HFF-Myc (cell line): ENCODE results near the gene ETHE1.

Experiments used
- DNase-seq: peaks from one replicate; pipeline ENCODE4 v3.0.0-alpha.2; 2011; ENCODE audit warnings: low read depth; ENCODE audit errors: extremely low read depth
- H3K4me3 ChIP-seq: replicated peaks from 2 replicates; pipeline ENCODE4 v1.5.1; 2011; ENCODE audit warnings: low read depth, mild to moderate bottlenecking, control low read depth, low read length
- TF ChIP-seq, protein P1 (sequence below): IDR thresholded peaks from 2 replicates; pipeline ENCODE4 v1.5.1; 2012; ENCODE audit warnings: mild to moderate bottlenecking, low read depth, low read length, control low read depth; ENCODE audit errors: missing control alignments

ETHE1 gene

DNA sequence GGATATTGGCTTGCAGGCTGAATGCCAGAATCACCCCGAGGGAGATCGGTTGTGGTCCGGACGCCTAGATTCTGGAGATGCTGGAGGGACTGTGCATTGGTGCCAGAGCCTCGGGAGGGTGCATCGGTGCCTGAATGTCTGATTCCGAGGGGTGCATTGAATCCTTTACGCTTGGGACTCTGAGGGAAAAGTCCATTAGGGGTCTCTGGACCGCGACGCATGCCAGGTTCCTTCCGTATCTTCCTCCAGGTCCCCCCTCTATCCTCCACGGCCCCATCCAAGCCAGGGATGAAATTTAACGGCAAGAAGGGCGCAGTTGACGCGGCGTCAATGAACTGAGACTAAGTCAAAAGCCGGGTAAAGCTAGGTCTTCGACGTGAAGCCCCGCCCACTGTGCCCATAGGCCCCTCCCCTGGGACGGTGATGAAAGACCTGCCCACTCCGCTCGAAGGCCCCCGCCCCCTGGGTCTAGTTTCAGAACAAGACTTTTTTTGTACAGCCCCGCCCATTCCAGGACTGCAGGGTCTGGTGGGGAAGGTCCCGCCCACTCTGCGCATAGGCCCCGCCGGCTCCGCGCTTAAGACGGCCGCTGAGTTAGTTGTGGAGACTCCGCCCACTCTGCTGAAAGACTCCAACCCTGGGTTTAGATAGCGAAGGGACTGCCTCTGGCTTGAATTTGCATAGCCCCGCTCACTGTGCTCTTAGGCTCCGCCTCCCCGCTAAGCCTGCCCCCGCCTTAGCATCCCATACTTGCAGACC is 6.7 kb upstream of the ETHE1 start:
- peak; percentile 98 for DNase-seq
- TF ChIP-seq, protein P1, sequence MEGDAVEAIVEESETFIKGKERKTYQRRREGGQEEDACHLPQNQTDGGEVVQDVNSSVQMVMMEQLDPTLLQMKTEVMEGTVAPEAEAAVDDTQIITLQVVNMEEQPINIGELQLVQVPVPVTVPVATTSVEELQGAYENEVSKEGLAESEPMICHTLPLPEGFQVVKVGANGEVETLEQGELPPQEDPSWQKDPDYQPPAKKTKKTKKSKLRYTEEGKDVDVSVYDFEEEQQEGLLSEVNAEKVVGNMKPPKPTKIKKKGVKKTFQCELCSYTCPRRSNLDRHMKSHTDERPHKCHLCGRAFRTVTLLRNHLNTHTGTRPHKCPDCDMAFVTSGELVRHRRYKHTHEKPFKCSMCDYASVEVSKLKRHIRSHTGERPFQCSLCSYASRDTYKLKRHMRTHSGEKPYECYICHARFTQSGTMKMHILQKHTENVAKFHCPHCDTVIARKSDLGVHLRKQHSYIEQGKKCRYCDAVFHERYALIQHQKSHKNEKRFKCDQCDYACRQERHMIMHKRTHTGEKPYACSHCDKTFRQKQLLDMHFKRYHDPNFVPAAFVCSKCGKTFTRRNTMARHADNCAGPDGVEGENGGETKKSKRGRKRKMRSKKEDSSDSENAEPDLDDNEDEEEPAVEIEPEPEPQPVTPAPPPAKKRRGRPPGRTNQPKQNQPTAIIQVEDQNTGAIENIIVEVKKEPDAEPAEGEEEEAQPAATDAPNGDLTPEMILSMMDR: no peak
- peak overlapping the region; percentile 48 for H3K4me3 ChIP-seq

DNA sequence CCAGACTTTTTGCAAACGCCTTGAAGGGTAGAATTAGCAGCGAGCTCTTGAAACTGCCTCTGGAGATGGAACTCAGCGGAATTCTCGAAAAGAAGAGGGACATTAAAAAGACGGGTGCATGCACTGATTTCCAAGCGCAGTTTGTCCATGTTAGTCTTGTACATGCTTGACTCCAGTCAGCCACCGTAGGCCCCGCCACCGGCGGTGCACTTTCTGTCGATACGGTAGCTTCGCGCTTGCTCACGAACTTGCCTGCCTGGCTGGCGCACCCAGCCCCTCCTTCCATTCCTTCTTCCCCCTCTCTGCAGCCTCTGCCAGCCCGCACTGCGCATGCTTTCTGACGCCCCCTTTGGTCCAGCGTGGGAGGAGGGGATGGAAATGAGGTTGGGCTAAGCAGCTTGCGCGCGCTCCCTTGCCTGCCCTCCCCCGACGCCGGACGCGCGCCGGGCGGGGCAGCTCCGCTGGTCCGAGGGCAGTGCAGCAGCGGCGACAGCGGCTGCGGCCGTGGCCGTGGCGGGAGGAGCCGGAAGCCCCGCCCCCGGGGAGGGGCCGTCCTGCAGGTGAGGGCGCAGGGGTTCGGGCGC is 6.1 kb upstream of the ETHE1 start, which contains the start of gene ZNF575:
TSS of gene ZNF575 (plus strand) at position 227 of the 584 bp plus-strand sequence. CDS start 1,235 bp downstream, outside the sequence.
- DNase-seq: peak; percentile 81
- H3K4me3 ChIP-seq: peak within 1 kb of the TSS; percentile 48

DNA sequence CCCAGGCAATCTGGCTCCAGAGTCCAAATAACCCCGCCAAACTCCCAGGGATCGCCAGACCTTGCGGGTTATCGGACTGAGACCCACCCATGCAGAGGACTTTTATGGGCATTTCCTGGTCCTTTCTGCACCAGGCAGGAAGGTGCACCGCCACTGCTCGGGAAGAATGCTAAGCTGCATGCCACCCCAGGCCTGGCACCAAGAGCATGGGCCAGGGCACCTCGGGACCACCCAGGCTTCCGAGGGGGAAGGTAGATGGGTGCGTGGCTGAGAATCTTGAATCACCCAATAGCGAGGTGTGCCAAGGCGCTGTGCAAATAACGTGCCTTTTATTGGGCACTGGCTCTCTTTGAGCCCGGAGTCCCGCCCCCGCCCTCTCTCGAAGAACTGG is 5.6 kb upstream of the ETHE1 start:
- no peak for DNase-seq
- TF ChIP-seq, protein P1: no peak
- peak overlapping the region; percentile 48 for H3K4me3 ChIP-seq

More for the DNA sequence above, 6.1 kb upstream of the ETHE1 start, which contains the start of gene ZNF575:
- TF ChIP-seq, protein P1: no peak

DNA sequence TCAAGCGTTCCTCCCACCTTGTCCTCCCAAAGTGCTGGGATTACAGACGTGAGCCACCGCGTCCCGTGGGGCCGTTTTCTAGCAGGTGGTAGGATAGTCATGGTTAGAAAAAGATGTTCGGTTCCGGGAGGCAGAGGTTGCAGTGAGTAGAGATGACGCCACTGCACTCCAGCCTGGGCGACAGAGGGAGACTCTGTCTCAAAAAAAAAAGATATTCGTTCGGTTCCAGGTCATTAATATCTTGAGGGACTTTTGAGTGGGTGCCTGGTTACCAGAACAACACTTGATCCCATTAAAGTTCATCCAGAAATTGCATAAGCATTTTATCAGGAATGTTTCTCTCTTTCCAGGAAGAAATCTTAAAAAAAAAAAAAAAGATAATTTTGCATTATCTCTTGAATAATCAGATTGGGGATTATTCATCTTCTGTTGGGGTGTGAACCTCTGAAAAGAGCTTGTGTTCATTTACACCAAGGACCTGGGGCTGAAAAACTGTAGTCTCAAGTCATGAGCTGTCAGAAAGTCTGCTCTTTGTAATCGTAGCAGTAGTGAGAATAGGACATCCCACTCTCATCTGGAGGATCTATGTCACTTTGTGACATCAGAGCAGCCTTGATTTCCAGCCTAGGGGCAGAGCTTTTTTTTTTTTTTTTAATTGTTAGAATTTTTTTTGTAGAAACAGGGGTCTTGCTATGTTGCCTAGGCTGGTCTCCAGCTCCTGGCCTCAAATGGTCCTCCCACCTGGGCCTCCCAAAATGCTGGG is 1.0 kb upstream of the ETHE1 start:
- DNase-seq: no peak
- TF ChIP-seq, protein P1: no peak
- H3K4me3 ChIP-seq: no peak overlapping the region

DNA sequence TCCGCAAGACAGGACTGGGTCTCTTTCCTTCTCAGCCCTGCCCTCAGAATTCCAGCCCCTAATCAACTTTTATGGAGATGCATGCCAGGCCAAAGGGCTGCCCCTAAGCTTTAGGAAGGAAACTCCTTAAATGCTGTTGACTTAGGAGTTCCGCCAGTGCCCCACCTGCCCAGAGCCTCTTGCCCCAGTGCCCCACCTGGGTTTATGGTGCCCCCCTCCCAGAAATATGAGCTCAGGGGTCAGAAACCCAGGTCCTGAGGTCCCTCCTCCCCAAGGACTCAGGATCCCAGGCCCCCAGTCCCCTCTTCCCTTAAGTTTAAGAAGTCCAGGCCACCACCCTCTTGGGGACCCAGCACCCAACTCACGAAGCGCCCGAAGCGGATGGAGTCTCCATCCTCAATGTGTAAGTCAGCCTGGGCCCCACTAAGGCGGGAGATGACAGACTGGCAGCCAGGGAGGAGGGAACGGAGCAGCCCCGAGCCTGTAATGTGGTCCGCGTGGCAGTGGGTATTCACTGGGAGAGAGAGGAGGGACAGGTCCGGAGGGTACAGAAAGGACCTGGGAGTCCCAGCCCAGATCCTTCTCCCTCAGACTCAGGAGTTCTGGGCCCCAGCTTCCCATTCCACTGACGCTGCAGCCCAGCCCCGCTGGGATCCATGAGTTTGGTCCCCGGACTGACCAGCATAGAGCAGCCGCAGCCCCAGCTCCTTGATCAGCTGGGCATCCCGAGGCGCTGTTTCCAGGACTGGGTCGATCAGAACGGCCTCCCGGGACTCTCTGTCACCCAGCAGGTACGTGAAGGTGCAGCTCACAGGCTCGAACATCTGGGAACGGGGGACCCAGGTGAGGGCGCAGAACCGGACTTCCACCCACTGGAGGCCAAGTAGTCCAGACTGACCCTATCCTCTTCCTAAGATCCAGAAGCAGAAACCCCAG is 897 bp downstream of the ETHE1 start:
- DNase-seq: no peak
- TF ChIP-seq, protein P1: no peak
- peak overlapping the region; percentile 91 for H3K4me3 ChIP-seq
